ENCODE results near the gene COL4A6. TPM values are rescaled to one million over a fixed set of nuclear protein-coding genes. Genes with fewer than 3 reads are reported as not detected.

Gene COL4A6
- total and polyA plus RNA-seq, 2 of the 8 experiments (the other 6 are each of a cell fraction or from before 2014, with no cell fraction given) = 5.9 to 11.8 TPM

GRCh38 chrX:108456971-108457477, 18.8 kb upstream of the COL4A6 start:
- no peaks in the 10 kb centered on the region for H3K23me2 ChIP-seq (ENCODE audit: low read depth, low read length)
- H2BK120ac ChIP-seq (replicated peaks; ENCODE audit: low read depth, low read length) = no peak overlapping the region
- H3K36me3 ChIP-seq (ENCODE audit: control insufficient read depth in 2 of 4, insufficient read depth in 4 of 4, low read length in 3 of 4) = no peaks in the 10 kb centered on the region
- H2AFZ ChIP-seq (ENCODE audit: low read length) = no peak overlapping the region
- H3K4me2 ChIP-seq (ENCODE audit: insufficient read depth in 1 of 2, low read depth in 2 of 2, low read length in 2 of 2) = no peak overlapping the region
- ChIA-PET CTCF (ENCODE audit: partially characterized antibody) (no interaction called here), POLR2A (ENCODE audit: partially characterized antibody) (no interaction called here)
- no peak overlapping the region for H2BK15ac ChIP-seq (ENCODE audit: low read length)
- H3K79me2 ChIP-seq (ENCODE audit: control insufficient read depth in 1 of 2, insufficient read depth in 2 of 2, low read length in 2 of 2) = peaks cover 0 to 7% of the 10 kb centered on the region in 2 experiments; a peak in 1 of 4 replicates
- no peak overlapping the region for H2BK5ac ChIP-seq (ENCODE audit: low read depth, low read length)
- H3K4me3 ChIP-seq (ENCODE audit: extremely low read depth in 1 of 4, insufficient read depth in 2 of 4, low read depth in 3 of 4, low read length in 4 of 4) = no peak overlapping the region
- H4K20me1 ChIP-seq (replicated peaks in 1 of 2; ENCODE audit: control insufficient read depth in 1 of 2, insufficient read depth in 2 of 2, low read length in 2 of 2) = no peaks in the 10 kb centered on the region
- no peak overlapping the region for H2AK5ac ChIP-seq (ENCODE audit: low read depth, low read length)
- H3K4ac ChIP-seq (replicated peaks; ENCODE audit: insufficient read length, low read depth, low read length) = no peak overlapping the region
- WGBS, 2 experiments (ENCODE audit: extremely low coverage in 1 of 2, insufficient coverage in 1 of 2, insufficient read length in 1 of 2, insufficient replicate concordance in 2 of 2, low coverage in 1 of 2, low lambda C conversion rate in 2 of 2, missing lambda C conversion rate in 1 of 2) = 87% methylated on average over 3 of the region's 4 CpGs; no CpG with 5 or more reads in 1 of the 2 experiments
- no peak overlapping the region for H2BK12ac ChIP-seq (ENCODE audit: low read depth, low read length)
- no peak overlapping the region for H4K5ac ChIP-seq (ENCODE audit: insufficient read length, low read depth, low read length)
- no peak for FAIRE-seq
- no peak overlapping the region for H3K27ac ChIP-seq (ENCODE audit: low read depth, low read length)
- no peaks in the 10 kb centered on the region for H3K79me1 ChIP-seq (ENCODE audit: low read depth, low read length)
- no peaks in the 10 kb centered on the region for H3K27me3 ChIP-seq (replicated peaks in 1 of 4; ENCODE audit: control insufficient read depth in 3 of 4, extremely low read depth in 1 of 4, insufficient read depth in 3 of 4, low read length in 3 of 4)
- no peak overlapping the region for H3K14ac ChIP-seq (ENCODE audit: insufficient read length)
- H4K8ac ChIP-seq (ENCODE audit: extremely low read depth, insufficient read depth, low read length) = no peak overlapping the region
- no peak overlapping the region for H2BK20ac ChIP-seq (ENCODE audit: low read length)
- TF ChIP-seq CREB1 (IDR thresholded peaks at IDR 0.05) = no peak
- TF ChIP-seq GABPA (IDR thresholded peaks at IDR 0.05; ENCODE audit: borderline replicate concordance, insufficient read depth, low read length) = no peak
- no peak for TF ChIP-seq EGR1 (IDR thresholded peaks at IDR 0.05; ENCODE audit: borderline replicate concordance, low read depth, low read length)
- TF ChIP-seq, protein P1, sequence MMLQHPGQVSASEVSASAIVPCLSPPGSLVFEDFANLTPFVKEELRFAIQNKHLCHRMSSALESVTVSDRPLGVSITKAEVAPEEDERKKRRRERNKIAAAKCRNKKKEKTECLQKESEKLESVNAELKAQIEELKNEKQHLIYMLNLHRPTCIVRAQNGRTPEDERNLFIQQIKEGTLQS (IDR thresholded peaks at IDR 0.05; ENCODE audit: insufficient read depth, low read depth, low read length) = no peak
- TF ChIP-seq JUN (IDR thresholded peaks at IDR 0.05; ENCODE audit: low read depth, low read length) = no peak
- no peak for TF ChIP-seq SIX5 (IDR thresholded peaks at IDR 0.05; ENCODE audit: low read depth, low read length)
- TF ChIP-seq, protein P2, sequence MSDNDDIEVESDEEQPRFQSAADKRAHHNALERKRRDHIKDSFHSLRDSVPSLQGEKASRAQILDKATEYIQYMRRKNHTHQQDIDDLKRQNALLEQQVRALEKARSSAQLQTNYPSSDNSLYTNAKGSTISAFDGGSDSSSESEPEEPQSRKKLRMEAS (IDR thresholded peaks at IDR 0.05) = no peak
- no peak for TF ChIP-seq SIN3A (conservative IDR thresholded peaks at IDR 0.05 in 1 of 2, IDR thresholded peaks at IDR 0.05 in 1 of 2; ENCODE audit: low read depth in 1 of 2, low read length in 2 of 2)
- TF ChIP-seq POLR2A (IDR thresholded peaks at IDR 0.05; ENCODE audit: control extremely low read depth in 1 of 2, low read depth in 2 of 2, low read length in 2 of 2) = no peak
- TF ChIP-seq, protein P3, sequence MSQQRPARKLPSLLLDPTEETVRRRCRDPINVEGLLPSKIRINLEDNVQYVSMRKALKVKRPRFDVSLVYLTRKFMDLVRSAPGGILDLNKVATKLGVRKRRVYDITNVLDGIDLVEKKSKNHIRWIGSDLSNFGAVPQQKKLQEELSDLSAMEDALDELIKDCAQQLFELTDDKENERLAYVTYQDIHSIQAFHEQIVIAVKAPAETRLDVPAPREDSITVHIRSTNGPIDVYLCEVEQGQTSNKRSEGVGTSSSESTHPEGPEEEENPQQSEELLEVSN (IDR thresholded peaks at IDR 0.05) = no peak
- no peak for TF ChIP-seq EP300 (IDR thresholded peaks at IDR 0.05; ENCODE audit: borderline replicate concordance in 1 of 2, low read depth in 2 of 2, low read length in 2 of 2)
- no peak for TF ChIP-seq SP1 (IDR thresholded peaks at IDR 0.05; ENCODE audit: low read depth, low read length)
- no peak overlapping the region for H3K23ac ChIP-seq (ENCODE audit: insufficient read length)
- H3K9ac ChIP-seq (replicated peaks in 1 of 4; ENCODE audit: extremely low read depth in 1 of 4, low read depth in 3 of 4, low read length in 3 of 4) = no peak overlapping the region
- H3K18ac ChIP-seq (ENCODE audit: extremely low read depth, low read length) = no peak overlapping the region
- DNase-seq (ENCODE audit: low read depth in 1 of 2, low spot score in 2 of 2) = no peak
- no peaks in the 10 kb centered on the region for H3K4me1 ChIP-seq (replicated peaks in 1 of 4; ENCODE audit: control insufficient read depth in 3 of 4, insufficient read depth in 4 of 4, low read length in 3 of 4)
- no peak overlapping the region for H3K56ac ChIP-seq (replicated peaks; ENCODE audit: insufficient read length, low read depth, low read length)
- H3K9me3 ChIP-seq (ENCODE audit: insufficient read depth in 2 of 2, low read depth in 1 of 2, low read length in 1 of 2) = no peaks in the 10 kb centered on the region
- no peak overlapping the region for H4K91ac ChIP-seq (replicated peaks; ENCODE audit: insufficient read length, low read length)

Measured in H1 (cell line).